LHCN-M2 (cell line): Measurements from ENCODE around the gene USP2. TPM values are rescaled to one million over a fixed set of nuclear protein-coding genes. Genes with fewer than 3 reads are reported as not detected.
A peak's percentile ranks its signal among the peaks of the same experiment; 100 is the strongest.

Experiments used
- DNase-seq: peaks from one replicate; pipeline ENCODE4 v3.0.0-alpha.2; 2012; ENCODE audit warnings: low read depth
- total RNA-seq: library from RNA; depleted of rRNA; stranded (reverse); fragments of >200 nt; gene quantifications from 2 replicates; pipeline ENCODE4 v1.2.3, GENCODE V29; 2014

Gene USP2
- total RNA-seq, 1 experiment from 2014 or later = 4.0 TPM

DNA sequence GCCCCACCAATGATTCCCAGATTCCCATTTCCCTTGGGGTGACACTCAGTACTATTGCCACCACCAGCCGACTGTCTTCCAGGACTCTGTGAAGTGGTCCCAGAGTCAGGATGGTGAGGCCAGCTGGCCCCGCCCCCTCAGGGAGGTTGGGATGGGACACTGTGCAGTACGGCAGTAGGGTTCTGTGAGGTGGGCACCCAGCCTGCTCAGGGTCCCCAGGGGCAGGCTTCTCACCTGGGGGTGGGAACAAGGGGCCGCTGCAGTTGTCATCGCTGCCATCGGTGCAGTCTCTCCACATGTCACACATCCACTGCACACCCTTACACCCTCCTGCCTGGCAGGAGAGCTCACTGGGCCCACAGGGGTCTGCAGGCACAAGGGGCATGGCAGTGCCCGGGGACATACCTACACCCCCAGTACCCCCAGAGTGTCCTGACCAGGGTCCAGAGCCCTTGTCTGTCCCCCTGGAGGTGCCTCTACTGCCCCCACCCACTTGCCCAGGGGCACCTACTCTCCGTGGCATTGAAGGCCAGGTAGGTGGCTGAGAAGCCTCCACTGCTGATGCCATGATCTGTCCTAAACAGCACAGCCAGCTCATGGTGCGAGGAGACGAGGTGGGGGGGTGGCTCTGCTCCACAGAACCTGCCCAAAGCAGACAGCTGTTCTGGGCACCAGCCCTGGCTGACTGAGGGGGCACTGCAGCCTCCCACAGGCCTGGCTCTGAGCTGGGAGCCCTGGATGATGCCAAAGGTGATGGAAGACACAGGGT is 38.9 kb downstream of the USP2 start:
- DNase-seq = no peak

DNA sequence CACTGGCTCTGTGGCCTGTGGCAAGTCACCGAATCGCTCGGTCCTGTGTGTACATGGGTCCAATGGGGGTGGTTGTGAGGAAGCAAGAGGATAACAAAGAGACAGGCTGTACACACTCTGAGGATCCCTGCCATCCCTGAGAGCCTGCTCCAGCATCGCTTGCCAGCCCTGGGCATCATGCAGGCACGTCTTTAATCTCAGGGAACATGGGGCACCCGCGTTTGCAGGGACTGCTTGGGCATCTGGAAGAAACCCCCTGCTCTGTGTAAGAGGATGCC is 39.5 kb downstream of the USP2 start:
- DNase-seq = no peak

DNA sequence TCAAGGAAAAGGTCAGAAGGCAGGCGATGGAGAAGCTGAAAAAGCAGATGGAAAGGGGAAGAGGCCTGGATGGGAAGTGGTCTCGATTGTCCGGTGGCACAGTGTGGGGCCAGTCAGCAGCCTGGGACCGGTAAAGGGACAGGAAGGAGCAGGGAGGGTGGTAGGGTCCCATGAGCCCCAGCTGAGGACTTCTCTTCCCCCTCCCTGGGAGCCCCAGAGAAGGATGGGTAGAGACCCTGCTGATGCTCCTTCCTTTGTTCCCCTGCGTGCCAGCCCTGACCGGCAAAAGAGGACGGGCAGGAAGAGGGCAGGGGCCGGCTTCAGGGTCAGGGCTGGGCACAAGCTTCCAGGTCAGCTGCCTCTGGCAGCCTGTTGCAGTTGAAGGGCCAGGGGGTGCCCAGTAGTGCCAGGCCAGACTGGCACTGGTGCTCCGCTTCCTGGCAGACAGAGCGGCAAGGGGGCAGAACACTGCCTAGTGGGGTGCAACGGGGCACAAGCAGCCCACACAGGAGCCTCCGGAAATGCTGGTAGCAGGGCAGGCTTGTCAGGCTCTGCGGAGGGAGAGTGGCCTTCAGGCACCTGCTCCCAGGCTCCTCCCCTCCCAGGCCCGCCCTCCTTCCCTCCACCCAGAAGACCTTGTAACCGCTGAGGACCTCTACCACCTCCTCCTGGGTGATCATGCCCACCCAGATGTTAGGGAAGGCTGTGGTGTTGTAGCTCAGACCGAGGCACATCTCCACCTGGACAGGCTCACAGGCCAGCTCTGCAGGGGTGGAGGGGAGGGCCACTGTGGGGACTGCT is 40.1 kb downstream of the USP2 start:
- no peak for DNase-seq

DNA sequence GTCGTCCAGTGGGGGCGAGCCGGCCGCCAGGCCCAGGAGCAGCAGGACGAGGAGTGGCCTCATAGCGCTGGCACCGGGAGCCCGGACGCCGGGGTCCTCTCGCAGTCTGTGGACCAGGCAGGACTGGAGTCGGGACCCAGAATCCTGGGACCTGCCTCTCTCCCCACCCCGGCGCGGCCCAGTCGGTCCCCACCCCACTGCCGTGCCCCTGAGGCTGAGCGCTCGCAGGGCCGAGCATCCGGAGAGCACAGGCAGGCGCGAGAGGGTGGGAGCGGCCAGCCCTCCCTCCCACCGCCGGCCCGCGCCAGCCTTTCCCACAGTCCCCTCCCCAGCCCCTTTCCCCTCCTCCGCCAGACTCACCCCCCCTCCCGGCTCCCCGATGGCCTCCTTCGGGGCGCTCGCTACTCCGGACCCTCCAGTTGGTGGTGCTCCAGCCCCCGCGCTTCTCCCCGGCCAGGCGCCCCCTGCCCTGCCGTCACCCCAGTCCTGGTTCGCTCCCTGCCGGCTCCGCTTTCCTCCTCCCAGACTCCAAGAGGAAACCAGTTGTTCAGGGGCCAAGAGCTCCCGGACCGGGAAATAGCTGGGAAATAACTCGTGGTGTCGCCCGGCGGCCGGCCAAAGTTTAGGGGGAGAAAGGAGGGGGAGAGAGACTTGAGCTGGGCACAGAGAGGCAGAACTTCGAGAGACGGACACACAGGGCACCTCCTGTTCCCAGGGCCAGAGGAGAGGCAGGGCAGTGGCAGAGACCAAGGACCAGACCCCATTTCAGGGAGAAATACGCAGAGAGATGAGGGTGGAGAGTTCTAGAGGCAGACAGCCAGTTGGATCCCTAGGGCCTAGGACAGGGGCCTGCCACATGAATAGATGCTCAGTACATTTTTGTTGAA is 40.9 kb downstream of the USP2 start, which contains the start of gene C1QTNF5:
Gene C1QTNF5 (minus strand): TSS at position 549 of the 887 bp plus-strand sequence. CDS start 486 bp downstream, at position 63.
- DNase-seq = peak; percentile 64

DNA sequence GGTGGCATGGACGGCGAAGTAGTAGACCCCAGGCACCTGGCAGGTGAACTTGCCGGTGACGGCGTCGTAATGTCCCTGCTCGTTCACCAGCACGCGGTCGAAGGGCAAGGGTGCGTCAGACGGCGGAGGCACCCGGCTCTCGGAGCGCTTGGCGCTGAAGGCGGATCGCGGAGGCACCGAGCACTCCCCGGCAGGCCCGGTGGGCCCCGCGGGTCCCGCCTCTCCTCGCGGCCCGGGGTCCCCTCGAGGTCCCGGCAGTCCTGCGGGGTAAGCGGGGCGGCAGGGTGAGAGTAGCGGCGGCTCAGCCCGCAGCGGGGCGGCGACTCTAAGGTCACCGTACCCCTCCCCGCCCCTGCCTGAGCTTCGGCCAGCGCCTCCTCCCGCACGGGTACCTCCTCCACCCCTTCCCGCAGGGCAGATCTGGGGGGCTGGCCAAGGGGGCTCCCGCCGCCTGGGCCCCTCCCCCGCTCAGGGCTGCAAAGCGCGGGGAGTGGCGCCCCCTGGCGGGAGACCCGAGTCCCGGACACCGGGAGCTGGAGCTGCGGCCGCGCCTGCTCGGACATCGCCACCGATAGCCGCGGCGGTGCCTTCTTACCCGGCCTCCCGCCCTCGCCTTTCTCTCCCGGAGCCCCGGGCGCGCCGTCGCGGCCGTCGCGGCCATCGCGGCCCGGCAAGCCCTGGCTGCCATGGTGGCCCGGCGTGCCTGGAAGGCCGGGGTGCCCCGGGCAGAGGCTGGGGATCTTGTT is 41.7 kb downstream of the USP2 start:
- DNase-seq = peak; percentile 52

DNA sequence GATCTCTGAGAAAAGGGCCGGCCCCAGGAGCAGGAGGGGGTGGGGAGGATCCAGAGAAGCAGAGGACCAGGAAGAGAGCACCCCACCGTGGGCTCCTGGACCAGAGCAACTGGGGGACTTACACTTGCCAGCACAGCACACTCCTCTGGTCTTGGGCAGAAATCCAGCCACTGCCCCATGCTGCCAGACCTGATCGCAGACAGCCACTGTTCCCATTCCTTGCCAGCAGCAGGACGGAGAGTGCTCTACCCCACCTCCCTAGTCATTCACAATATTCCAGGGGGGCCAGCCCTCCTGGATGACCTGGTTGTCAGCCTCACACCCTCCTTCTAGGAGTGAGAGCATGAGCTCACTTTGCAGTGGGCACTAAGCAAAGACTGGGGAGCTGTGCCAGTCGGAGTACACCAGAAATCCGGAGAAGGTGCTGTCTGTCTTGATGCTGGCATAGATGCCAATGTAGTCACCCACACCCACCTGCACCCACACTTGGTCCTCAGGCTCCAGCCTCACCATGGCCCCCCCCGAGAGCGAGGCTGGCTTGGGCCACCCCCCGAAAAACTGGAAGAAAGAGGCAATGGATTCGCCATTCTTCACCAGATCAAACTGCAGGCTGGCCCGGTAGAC is 42.4 kb downstream of the USP2 start:
- no peak for DNase-seq

DNA sequence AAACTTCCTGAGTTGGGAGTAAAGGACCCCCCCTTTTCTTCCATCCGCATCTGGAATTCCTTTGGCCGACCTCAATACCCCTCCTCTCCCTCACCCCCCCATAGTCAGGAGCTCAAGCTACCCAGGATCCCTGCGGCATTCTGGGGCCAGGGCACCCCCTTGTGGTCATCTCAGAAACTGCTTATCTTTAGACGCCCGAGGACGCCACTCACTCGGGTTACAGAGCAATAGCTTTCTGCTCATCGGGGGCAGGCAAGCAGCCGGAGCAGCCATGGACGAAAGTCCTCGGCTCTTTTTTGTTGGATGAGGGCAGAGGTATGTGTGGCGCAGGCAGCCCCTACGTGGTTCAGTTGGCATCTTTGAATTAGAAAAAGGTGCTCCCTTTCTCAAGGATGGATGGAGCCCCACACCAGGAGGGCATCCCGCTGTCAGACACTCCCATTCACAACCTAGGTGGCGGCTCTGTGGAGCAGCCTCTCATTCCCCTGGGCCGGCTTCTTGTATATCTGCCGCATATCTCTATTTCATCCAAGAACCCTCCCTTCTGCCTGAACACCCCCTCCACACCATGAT is 43.1 kb downstream of the USP2 start:
- peak; percentile 77 for DNase-seq

DNA sequence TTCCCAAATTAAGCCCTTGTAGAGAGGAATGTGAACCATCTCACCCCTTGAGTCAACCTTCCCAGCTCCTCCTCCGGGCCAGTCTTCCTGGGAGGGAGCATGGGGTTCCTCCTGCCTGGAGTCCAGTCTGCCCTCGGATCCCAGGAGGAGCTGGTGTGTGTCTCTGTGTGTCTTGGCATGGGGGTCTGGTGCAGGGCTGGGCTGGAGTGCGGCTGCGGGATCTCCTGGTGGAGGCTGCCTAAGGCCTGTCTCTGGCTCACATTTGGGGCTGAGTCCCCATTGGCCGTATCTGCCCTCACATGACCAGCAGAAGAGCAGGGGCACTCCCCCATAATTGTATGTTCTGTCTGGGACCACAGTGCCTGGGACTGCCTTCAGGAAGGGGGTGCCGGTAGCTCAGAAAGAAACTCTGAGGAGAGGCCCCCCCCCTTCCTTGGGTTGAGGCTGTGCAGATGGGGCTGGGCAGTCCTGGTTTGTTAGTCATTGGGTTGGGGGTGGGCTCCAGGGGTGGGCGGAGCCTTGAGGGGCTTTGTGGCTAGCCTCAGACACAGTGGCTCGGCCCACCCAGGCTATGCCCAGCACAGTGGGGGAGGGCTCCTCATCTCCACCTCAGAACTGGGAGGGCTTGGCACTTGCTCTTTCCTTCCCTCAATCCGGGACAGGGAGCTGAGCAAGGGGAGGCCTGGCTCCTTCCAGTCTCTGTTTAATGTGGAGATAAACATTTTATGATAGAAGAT is 43.7 kb downstream of the USP2 start:
- peak; percentile 62 for DNase-seq

DNA sequence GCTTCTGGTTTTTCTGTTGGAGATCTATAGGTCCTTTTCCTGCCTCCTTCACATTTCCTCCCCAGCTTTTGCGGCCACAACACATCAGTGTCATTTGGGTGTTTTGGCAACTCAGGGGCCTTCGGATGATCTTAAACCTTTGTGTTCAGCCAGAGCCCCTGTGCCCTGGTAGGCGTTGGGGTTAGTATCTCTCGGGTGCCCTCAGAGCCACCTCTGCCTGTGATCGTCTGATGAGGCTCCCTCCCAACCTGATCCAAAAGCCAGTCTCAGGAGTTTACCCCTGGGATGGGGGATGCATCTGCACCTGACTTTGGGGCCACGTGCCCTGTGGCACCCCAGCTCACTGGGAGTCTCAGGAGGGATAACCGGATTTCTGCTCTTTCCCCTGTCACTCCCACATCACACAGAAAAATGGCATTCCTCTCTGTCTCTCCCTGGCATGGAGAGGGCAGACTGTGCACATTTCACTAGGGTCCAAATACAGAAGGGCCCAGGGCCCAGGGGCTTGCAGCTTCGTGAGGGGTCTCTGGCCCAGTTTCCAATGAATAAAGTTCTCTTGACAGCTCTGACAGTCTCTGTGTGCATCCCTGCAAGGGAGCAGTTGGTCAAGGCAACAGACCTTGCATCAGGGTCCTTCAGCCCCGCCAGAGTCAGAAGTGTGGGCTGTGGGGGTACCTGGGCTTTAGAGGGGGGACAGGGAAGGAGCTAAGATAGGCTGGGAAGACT is 44.6 kb downstream of the USP2 start:
- DNase-seq = no peak

DNA sequence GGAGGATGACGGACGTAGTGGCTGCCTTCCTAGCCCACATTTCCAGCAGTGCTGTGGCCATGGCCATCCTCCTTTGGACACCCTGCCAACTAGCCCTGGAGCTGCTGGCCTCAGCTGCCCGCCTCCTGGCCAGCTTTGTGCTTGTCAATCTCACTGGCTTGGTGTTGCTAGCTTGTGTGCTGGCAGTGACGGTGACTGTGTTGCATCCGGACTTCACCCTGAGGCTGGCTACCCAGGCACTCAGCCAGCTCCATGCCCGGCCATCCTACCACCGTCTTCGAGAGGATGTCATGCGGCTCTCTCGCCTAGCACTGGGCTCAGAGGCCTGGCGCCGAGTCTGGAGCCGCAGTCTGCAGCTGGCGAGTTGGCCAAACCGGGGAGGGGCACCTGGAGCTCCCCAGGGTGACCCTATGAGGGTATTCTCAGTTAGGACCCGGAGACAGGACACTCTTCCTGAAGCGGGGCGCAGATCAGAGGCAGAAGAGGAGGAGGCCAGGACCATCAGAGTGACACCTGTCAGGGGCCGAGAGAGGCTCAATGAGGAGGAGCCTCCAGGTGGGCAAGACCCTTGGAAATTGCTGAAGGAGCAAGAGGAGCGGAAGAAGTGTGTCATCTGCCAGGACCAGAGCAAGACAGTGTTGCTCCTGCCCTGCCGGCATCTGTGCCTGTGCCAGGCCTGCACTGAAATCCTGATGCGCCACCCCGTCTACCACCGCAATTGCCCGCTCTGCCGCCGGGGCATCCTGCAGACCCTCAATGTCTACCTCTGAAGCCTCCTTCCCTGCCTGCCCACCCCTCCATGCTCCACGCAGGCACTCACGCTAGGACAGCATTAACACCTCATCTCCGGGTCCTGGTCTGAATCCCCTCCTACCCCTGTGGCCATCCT is 45.6 kb downstream of the USP2 start:
- peak; percentile 74 for DNase-seq

DNA sequence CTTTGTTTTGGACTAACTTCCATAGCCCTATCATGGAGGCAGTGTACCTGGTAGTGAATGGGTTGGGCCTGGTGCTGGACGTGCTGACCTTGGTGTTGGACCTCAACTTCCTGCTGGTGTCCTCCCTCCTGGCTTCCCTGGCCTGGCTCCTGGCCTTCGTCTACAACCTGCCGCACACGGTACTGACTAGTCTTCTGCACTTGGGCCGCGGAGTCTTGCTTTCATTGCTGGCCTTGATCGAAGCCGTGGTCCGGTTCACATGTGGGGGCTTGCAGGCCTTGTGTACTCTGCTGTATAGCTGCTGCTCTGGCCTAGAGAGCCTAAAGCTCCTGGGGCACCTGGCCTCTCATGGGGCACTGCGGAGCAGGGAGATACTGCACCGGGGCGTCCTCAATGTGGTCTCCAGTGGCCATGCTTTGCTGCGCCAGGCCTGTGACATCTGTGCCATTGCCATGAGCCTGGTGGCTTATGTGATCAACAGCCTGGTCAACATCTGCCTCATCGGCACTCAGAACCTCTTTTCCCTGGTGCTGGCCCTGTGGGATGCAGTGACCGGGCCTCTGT is 46.3 kb downstream of the USP2 start:
- DNase-seq = no peak

DNA sequence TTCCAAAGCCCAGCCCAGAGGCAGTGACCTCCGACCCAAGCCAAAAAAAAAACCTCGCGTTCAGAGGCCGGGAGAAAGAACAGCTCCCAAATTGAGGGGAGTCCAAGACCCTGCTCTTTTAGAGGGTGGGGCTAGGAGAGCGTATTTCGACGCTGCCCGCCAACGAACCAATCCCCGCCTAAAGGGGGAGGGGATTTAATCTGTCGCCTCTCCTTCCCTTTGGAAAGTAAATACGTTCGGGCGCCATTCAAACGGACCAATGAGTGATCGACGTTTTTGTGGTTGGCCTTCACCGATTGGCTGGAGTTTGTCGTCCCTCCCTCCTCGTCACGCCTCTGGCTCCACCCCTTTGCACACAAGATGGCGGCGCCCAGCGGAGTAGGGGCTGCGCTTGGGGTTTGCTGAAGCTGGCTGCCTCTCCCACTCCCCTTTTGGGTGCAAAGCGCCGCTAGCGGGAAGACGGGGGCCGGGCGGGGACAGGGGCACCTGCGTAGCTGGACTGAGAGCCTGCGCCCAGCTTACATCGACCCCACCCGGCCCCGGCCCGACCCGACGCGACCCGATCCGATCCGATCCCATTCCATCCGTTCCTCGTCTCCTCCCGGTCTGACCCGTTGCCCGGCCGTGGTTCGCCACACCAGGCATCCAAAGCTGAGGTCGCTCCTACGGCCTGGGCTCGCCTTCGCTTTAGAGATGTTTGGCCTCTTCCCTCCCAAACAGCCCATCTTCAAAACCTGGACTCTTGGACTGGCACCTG is 47.1 kb downstream of the USP2 start, which contains the start of gene RNF26:
Gene RNF26 (plus strand): TSS at position 354 of the 757 bp plus-strand sequence. CDS start 596 bp downstream, outside the sequence.
- peak; percentile 98 for DNase-seq

DNA sequence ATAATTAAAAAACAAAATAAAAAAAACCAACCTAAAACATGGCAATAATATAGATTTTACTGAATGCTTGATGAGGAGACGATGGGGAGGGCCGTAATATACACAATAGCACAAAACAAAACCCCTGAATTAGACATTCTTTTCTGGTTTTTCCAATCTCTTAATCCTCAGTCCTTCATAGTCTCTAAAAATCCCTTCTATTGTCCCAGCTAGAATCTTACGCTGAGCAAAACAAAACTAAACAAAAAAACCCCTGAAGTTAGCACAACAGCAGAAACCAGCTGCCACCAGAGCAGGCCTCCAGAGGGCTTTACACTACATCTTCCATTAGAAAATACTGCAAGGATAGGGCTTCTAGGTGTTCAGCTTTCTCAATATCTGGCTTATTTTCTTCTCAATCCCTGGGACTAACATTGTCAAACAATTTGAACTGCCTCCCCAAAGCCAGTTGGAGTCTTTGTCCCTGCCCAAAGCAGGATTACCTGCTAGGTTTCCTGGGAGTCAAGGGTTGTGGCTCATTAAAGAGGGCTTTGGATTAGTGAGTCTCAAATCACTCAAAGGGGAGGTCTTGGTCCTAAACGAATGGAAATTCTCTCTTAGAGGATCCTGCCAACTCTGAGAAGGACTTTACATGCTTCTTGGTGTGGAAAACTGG is 49.3 kb downstream of the USP2 start:
- no peak for DNase-seq

DNA sequence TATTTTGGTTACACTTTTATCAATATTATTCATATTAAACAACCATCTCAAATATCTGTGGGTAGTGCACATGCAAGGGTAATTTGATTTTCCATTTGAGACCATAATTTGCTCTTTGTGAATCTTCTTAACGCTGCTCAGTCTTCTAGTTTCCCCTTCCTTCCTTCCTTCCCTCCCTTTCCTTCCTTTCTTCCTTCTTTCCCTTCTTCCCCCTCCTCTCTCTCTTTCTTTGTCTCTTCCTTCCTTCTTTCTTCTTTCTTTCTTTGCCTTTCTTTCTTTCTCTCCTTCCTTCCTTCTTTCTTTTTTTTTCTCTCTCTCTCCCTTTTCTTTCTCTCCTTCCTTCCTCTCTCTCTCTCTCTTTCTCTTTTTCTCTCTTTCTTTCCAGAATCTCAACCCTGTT is 51.3 kb downstream of the USP2 start:
- DNase-seq = no peak

DNA sequence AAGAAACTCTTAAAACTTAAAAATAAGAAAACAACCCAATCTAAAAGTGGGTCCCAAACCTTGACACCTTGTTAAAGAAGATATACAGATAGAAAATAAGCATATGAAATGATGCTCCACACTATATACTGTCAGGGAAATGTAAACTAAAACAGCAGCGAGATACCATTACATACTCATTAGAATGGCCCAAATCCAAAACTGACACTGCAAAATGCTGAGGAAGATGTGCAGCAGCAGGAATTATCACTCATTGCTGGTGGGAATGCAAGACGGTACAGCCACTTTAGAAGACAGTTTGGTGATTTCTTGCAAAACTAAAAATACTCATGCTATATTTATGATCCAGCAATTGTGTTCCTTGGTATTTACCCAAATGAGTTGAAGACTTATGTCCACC is 52.2 kb downstream of the USP2 start:
- no peak for DNase-seq

DNA sequence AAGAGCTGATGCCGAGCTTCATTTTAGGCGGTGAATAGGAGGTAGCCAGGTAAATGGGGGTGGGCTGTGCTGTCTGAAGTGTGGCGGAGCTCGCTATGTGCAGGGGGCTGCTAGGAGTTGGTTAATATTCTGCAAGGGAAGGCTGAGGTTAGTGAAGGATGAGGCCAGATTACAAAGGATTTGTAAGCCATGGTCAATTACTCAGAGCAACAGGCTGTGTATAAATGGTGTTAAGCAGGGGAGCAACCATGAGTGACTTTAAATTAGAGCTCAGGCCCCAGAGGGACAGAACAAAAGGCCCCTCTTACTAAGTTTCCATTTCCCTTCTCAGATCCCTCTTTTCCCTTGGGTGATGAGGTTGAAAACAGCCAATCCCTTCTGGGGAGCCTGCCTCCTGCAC is 57.3 kb downstream of the USP2 start:
- no peak for DNase-seq
